ENCODE results near the gene DUSP10.

Gene DUSP10

DNA sequence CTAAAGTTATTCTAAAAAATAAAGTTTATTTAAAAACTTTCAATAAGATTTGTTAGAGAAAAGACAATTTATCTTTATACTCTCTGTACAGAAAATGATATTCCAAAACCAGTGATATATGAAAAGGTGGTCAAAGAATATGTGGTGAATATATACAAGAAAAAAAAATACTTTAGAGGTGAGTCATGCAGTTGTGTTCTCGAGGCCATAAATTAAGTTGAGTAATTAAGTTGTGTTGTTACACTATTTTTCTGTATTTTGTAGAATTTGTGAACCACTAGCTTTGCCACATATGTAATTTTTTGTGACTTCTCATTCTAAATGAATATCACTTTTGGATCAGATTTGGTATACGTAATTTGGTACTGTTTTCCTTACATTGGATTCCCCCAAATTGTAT, 23.6 kb upstream of the DUSP10 start:
- DNase-seq (ENCODE audit: low read depth in 2 of 2), result no peak

DNA sequence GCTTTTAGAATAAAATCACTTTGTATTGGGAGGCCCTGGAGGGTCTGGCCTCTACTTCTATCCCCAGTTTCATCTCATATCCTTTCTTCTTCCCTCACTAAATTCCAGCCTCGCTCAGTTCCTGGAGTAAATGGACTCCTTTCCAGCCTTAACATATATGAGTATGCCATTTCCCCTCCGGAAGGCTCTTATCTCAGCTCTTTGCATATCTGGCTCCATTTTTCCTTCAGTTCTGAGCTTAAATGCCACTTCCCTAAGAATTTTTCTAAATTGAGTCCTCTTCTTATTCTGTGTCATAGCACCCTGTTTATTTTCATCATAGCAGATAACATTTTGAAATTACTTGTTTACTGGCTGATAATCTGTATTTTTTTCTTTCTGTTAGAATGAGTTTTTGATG, 20.2 kb upstream of the DUSP10 start:
- no peak for DNase-seq (ENCODE audit: low read depth in 2 of 2)

DNA sequence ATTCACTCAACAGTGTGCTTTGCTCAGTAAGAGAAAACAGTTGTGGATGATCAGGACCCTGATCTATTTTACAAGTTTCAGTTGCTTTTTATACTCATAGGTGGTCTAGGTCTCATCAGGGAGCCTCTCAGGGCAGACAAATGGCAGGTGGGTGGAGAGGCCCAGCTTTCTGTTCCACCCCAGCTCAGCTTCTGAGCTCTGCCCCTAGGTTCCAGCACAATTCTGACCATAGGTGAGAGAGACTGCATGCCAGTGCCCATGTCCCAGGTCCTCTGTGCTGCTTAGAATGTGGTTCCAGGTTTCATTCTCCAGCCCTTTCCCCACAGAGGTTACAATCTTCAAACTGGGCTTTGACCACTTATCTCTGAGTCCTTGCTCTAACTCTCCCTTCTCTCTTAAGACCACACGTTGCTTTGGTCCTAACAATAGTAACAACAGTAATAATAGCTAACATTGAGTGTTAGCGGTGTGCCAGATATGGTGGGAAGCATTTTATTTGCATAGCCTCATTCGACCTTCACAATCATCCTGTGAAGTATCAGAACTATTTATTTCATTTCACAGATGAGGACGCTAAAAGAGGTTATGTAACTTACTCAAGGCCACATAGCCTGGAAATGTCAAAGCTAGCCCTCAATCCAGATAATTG, 19.6 kb upstream of the DUSP10 start:
- no peak for DNase-seq (ENCODE audit: low read depth in 2 of 2)

DNA sequence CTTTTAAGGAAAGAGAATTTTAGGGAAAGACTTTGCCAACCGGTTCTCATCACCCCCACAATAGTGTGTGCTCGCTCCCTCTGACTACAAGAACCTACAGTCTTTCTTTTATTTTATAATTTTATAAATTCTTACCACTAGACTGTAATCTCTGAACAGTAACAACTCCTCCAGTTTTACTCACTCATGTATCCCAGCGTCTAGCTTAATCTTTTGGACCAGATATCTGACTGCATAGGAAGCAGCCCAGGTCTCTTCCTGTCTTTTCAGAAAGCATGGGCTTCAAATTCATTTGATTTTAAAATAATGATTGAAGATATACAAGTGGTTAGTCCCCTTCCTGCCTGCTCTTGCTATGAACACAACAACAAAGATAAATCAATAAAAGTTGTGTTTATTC, 19.0 kb upstream of the DUSP10 start:
- no peak for DNase-seq (ENCODE audit: low read depth in 2 of 2)

DNA sequence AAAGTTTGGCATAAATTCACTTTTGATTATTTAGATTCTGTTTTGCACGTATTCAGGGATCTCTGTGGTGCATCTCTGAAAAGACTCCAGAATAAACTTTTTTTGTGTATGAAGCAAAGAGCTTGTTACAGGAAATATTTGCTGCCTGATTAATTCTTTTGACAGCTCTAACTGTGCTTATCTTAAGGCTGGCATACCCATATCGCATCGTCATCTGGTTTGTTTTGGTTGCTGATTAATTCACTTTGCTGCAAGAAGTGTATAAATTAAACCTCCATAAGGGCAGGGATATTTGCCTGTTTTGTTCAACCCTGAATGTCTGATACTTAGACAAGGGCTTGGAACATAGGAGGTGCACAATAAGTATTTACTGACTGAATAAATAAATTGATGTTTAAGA, 17.5 kb upstream of the DUSP10 start:
- DNase-seq (ENCODE audit: low read depth in 2 of 2), result no peak

DNA sequence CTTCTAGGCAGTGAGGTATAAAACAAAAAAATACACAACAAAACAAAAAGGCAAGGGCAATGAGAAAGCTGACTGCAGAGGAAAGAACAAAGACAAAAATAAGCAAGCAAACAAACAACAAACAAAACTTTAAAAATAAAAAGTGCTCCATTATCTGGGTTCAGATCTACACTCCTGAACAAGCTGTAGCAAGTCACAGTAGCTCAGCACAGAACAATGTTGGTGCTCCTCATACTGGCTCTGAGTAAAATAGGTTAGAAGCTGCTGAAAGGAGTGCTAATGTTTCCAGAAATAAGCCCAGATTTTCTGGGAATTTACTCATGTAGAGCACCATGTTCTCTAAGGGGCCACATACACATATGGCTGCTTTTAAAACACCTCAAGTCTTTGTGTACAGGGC, 16.6 kb upstream of the DUSP10 start:
- DNase-seq (ENCODE audit: low read depth in 2 of 2), result no peak

DNA sequence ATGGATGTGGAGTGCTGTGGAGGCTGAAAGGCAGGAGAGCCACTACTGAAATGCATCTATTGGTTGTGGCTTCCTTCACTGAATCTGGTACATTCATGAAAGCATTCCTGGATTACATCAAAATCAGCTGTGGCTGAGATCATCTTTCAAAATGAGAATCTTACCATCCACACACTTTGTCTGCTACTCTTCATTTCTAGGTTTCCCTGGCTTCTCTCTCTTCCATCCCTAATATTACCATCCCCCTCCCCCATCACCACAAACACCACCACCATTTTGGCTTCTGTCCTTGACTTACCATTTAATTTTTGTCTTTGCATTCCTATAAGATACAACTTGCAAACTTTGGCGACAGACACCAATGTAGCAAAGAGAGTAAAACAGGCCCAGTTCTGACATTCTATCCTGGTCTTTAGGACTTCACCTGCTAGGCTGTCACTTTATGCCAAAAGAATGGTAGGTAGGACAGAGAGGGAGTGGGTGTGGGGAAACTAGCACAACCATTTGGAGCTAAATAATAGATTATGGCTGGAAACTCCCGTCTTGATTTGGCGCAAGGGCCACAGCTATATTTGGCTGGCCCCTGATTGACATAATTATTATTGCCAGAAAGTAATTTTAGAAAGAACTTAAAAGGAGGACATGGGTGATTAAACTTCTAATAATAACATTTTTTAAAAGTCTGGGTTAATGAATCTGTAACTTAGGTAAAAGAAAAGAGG, 15.1 kb upstream of the DUSP10 start:
- DNase-seq (ENCODE audit: low read depth in 2 of 2), result no peak

DNA sequence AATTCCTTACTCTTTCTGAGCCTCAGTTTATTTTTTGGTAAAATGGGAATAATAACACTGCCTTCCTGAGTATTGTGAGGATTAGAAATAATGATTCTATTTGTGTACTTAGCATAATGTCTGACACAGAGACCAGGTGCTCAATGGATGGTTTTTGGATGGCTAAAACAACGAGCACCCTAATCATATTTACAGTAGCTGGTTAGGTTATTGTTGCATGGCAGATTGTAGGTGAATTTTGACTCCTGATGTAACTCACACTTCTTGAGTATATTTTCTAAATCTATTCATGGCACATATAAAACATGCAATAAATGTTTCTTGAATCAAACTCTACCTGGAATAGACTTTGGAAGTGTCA, 11.9 kb upstream of the DUSP10 start:
- no peak for DNase-seq (ENCODE audit: low read depth in 2 of 2)

DNA sequence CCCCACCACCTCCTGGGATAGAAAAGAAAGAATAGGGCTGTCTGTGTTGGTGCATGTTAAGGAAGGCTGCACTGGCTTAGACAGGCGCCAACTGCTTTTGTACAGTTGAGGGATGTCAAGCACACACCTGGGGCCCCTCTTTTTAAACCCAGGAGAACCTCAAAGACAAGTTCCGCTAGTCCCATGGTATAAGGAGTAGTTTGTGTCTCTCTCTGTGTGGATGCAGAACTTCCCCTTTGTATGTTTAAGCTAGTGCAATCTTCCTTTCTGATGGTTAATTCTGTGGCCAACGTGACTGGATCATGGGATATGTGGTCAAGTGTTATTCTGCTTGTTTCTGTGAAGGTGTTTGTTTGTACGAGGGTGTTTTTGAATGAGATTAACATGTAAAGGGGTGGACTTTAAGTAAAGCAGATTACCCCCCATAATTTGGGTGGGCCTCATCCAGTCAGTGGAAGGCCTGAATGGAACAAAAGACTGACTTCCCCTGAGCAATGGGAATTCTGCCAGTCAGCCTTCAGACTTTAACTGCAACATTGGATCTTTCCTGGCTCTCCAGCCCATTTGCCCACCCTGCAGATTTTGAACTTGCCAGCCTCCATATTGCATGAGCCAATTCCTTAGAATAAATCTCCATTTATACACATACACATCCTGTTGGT, 9.5 kb upstream of the DUSP10 start:
- DNase-seq (ENCODE audit: low read depth in 2 of 2), result no peak

DNA sequence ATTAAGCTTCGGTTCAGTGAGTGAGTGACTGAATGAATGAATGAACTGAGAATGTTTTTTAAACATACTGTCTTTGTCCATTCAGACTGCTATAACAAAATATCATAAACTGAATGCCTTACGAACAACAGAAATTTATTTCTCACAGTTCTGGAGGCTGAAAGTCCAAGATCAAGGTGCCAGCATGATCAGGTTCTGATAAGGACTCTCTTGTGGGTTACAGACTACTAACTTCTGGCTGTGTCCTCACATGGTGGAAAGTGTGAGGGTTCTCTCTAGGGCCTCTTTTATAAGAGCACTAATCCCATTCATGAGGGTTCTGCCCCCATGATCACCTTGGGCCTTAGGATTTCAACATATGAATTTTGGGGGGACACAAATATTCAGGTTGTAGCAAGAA, 7.1 kb upstream of the DUSP10 start:
- no peak for DNase-seq (ENCODE audit: low read depth in 2 of 2)

DNA sequence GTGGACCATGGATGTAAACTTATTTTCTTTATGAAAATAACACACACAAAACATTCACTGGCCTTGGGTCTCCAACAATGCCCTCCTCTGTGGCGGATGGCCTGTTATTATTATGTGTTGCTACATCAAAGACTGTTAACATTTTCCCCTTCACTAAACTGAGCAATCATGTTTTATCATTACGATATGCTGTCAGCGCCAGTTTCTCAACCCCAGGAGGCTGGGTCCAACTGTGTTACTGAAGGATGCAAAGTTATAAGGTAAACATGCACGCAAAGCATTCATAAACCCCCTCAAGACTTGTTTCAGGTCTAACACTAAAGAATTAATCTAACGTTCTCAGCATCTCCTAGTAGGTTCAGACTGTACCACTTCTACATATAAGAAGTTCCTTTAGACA, 6.0 kb upstream of the DUSP10 start:
- no peak for DNase-seq (ENCODE audit: low read depth in 2 of 2)

DNA sequence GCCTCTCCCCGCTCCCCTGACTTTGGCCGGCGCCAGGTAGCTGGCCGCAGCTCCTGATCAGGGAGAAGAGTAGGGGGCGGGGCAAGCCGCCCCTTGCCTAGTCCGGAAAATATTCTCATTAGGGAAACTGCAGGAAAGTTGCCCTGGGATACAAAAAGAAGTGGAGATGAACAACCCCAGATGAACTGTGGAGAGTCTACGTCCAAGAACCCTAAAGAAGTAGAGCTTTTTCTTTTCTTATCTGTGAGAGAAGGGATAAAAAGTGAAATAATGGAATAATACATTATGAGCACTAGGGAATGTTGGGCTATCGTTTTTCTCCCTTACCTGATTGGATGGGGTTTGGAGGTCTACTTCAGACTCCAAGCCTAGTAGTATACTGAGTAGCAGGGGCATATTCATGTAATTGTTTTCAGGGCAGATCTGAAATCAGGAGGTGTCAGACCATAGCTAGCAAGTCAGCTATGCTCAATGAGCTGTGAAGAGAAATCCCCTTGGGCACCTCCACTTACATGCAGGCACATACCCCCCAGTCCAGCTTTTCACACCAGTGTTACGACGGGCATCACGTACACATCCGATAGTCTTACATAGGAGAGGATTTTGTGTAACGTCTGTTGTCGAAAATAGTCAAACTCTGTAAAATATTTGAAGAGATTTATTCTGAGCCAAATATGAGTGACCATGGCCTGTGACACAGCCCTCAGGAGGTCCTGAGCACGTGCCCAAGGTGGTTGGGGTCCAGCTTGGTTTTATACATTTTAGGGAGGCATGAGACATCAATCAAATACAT, 1.7 kb upstream of the DUSP10 start:
- no peak for DNase-seq (ENCODE audit: low read depth in 2 of 2)

DNA sequence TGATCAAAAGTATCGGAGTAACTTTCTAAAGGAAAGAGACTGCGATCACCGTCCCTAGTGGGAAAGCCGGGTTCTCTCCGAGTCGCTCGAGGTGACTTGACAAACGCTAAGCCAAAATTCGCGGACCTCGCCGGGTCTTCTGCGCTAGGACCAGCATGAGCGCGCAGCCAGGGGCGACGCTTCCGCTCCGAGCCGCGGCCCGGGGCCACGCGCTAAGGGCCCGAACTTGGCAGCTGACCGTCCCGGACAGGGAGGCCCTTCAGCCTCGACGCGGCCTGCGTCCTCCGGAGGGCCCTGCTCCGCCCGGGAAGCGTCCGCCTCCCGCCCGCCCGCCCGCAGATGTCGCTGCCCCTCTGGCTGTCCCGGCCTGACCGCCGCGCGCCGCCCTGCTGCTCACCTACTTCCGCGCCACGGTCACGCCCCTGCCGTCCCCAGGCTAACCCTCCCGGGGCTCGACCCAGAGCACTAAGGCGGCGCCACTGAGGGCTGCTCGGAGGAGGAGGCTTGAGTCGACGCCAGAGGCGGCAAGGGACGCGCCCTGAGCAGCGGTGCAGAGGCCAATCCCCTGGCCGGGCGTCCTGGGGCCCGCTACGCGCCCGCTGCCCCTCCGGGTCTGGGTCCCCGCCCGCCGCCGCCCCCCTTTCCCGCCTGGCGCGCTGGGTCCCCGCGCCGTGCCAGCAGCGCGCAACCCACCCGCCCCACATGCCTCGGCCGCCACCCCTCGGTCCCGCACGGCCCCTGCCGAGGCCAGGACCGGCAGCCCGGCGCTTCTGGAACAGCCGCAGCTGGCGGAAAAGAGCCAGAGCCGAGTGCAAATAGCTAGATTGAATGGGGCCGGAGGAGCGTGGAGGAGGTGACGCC, 896 bp upstream of the DUSP10 start:
- peak; percentile 68 to 78 for DNase-seq (ENCODE audit: low read depth in 2 of 2)

DNA sequence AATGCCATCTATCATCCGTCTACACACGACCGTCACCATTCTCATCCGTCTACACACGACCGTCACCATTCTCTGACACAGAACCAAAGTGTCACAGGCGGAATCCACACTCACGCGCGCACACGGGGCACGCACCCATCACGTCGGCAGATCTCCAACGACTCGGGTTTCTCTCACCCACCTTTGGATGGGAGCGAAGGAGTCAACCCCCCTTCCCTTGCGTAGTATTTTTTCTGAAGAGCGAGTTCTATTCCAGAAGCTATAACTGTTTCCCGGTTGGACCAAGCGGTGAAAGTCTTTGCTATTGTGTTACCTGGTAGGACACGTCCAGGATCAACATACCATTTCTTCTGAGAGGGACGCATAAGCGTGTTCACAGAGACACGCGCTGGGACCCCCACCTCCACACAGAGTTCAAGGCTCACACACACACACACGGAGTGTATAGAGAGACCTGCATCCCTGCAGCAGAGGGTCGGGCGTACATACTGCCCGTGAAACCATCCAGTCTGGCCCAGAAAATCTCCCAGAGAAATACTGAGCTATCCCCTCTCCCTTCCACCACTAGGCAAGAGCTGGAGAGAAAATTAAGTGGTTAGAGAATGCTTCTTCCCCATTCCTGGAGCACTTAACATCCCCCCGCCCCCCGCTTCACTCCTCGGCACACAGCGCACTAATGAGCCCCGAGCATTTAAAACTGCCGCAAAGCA, 741 bp downstream of the DUSP10 start:
- no peak for DNase-seq (ENCODE audit: low read depth in 2 of 2)

DNA sequence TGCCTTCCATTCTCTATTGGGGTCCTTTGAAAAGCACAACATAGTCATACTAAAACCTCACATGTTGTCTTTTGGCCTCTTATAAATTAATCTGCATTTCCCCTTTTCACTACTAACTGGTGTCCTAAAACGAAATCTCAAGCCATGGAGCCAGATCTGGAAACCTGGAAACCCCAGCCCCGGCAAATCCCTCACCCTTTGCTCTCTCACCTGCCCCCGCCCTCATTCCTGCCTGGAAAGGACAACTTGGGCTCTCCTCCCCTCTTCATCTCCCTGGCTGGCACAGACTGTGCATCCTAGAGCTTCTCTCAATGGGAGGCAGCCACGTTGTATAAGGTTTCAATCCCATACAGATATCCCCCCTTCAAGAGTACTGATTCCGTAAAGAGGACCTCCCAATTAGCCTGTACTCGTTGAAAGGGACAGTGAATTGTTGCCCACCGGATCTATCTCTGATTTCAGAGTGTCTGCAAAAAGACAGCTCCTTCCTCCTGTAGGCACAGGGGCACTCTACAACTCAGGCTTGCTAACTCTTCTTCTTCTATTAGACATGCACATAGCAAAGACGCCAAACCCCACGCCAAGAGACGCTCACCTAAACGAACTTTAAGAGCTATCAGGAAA, 1.4 kb downstream of the DUSP10 start:
- no peak for DNase-seq (ENCODE audit: low read depth in 2 of 2)

DNA sequence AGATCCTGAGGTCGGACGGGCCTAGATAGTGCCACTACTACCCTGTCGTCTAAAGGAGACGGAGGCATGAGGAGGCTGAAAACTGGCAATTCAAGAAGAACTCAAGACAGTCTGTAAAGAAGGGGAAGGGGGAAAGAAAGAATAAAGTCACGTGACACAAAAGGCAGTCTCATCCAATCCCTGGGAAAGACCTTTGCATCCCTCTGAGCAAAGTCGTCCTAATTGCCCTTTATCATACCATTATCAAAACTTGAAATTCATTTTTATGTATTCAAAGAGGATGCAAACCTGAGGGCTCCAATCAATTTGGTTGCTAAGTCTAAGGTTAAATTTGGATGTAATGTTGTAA, 2.2 kb downstream of the DUSP10 start:
- DNase-seq (ENCODE audit: low read depth in 2 of 2), result no peak

DNA sequence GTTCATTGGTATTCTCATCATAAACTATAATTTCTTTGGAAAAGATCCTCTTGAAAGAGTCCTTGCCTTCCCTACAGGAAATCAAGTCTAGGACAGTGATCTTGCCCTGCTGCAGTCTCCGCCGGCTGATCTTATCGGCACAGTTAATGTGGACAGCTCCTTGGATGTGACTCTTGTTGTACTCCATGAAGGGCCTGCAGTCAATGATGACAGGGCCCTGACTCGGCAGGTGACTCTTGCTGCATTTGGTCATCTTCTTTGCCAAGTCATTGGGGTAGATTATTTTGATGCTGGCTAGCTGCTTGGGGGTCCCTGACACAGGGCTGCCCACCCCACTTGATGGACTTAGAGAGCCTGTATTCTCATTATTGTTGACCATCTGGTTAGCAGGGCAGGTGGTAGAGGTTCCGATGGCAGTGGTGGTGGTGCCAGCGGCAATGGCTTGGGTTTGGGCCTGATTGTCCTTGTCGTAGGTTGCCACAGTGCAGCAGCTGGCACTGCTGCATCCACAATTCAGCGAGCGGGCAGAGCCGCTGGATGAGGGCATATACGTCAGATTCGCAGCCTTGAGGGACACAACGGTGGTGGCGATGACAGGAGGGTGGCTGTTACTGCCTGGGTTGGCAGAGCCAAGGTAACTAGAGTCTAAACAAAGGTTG, 2.7 kb downstream of the DUSP10 start:
- no peak for DNase-seq (ENCODE audit: low read depth in 2 of 2)

DNA sequence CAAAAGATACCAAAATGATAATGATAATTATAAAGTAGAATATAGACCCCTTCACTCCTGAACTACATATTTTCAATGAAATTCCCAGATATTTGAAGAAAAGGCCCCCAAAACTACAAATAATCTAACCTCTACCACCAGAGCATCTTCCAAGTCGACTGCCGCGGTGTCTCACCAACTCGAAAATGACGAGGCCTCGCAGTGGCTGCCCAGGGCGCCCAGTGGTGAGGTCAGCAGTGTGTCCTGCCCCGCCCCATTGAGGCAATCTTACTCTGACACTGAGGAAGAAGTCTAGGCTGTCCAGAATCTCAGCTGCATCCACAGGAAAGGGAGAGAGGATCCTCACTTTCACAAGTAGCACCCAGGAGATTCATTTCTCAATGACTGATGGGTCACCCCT, 5.2 kb downstream of the DUSP10 start:
- DNase-seq (ENCODE audit: low read depth in 2 of 2), result no peak

DNA sequence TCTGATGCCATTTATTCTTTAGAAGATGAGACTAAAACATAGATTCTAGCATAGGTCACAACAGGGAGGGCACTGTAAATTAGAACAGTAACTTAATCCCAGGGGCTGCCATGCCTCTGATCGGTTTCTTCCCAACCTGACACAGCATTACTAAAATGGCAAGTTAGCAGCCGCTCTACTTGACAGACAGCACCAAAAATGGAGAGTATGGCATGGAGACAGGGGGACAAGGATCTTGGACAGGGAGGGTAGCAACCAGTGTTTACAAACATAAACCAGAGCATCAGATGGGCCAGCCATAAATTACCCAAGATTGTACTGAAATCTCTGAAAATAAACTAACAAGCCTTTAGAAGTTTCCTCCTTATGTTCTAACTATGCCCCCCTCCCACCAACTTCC, 5.9 kb downstream of the DUSP10 start:
- DNase-seq (ENCODE audit: low read depth in 2 of 2), result no peak

DNA sequence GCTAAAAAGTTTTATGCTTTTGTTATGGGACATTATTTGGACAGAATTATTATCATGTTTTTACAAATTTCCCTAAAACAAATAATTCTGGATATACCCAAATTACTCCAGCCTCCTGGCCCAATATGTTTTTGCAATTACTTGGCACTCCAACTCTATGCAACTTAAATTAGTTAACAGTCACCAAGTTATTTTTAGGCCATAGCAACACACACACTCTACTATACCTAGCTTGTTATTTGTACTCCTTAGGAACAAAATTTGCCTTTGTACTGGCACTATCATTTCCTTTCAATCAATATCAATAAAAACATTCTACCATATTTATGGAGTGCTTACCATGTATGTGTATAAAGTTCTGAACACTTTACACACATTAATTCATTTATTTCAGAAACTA, 7.7 kb downstream of the DUSP10 start:
- DNase-seq (ENCODE audit: low read depth in 2 of 2), result no peak
